Panc1 (cell line): Measurements from ENCODE around the gene DCK. TPM values are rescaled to one million over a fixed set of nuclear protein-coding genes. Genes with fewer than 3 reads are reported as not detected.

ENCODE experiments used
- ATAC-seq: fragments of 200-7000 bp; cut with Tn5 transposase; 2 replicates; pipeline ENCODE4 v1.9.1; 2020; ENCODE audit warnings: mild to moderate bottlenecking, moderate library complexity
- BruUV-seq: library from RNA; stranded (reverse); fragments of 400-500 nt; replicated peaks from 2 replicates; lab custom pipeline; 2021; lab: Mats Ljungman, UMichigan
- CTCF ChIA-PET: fragments of 300-600 bp; sonication (Branson Sonifier 250); formaldehyde crosslinking; loops from one replicate; lab custom pipeline; 2022; ENCODE audit warnings: antibody characterized with exemption; lab: Charles Lee
- POLR2A ChIA-PET: fragments of 300-600 bp; sonication (Branson Sonifier 250); formaldehyde crosslinking; loops from one replicate; lab custom pipeline; 2022; ENCODE audit warnings: antibody characterized with exemption; lab: Charles Lee
- DNase-seq: peaks from one replicate; pipeline ENCODE4 v3.0.0-alpha.2; 2010; ENCODE audit warnings: low read depth, low spot score
- H3K27ac ChIP-seq: 2 replicates; pipeline ENCODE4 v1.5.1; 2011; ENCODE audit warnings: mild to moderate bottlenecking, low read length, inconsistent platforms
- H3K27me3 ChIP-seq: fragments of 200-500 bp; sonication (Bioruptor generic); 2 replicates; pipeline ENCODE4 v1.6.0; 2014; ENCODE audit warnings: low read length, inconsistent platforms; ENCODE audit not compliant: control insufficient read depth, insufficient read depth
- H3K36me3 ChIP-seq: fragments of 200-500 bp; sonication (Bioruptor generic); 2 replicates; pipeline ENCODE4 v1.5.1; 2014; ENCODE audit warnings: inconsistent platforms, mild to moderate bottlenecking, low read length, moderate library complexity; ENCODE audit not compliant: control insufficient read depth, insufficient read depth
- H3K4me1 ChIP-seq: 2 replicates; pipeline ENCODE4 v1.5.1; 2011; ENCODE audit warnings: inconsistent platforms, mild to moderate bottlenecking, low read length, moderate library complexity; ENCODE audit not compliant: control insufficient read depth, insufficient read depth
- H3K4me3 ChIP-seq, 2 experiments: 2 replicates each; pipeline ENCODE4 v1.5.1; 2011 to 2012; ENCODE audit warnings: low read depth in 2 of 2, low read length in 2 of 2, mild to moderate bottlenecking in 2 of 2, inconsistent platforms in 1 of 2, moderate library complexity in 1 of 2
- H3K9me3 ChIP-seq: fragments of 200-500 bp; sonication (Bioruptor generic); 2 replicates; pipeline ENCODE4 v1.5.1; 2014; ENCODE audit warnings: low read depth, mild to moderate bottlenecking, inconsistent platforms, low read length, moderate library complexity; ENCODE audit not compliant: control insufficient read depth, insufficient read depth
- CTCF ChIP-seq: fragments of 450-650 bp; IDR thresholded peaks from 2 replicates; pipeline ENCODE4 v1.5.1; 2017; ENCODE audit warnings: mild to moderate bottlenecking
- POLR2AphosphoS5 ChIP-seq: IDR thresholded peaks from 2 replicates; pipeline ENCODE4 v1.6.1; 2012; ENCODE audit warnings: mild to moderate bottlenecking, low read depth, low read length, moderate library complexity
- REST ChIP-seq, 2 experiments: IDR thresholded peaks; 2 replicates each; pipeline ENCODE4 v1.6.1; 2011 to 2012; ENCODE audit warnings: low read depth in 2 of 2, control low read depth in 1 of 2, low read length in 1 of 2, mild to moderate bottlenecking in 1 of 2, moderate library complexity in 1 of 2; ENCODE audit not compliant: insufficient read depth in 1 of 2
- SIN3A ChIP-seq: IDR thresholded peaks from 2 replicates; pipeline ENCODE4 v1.6.1; 2012; ENCODE audit warnings: low read depth, mild to moderate bottlenecking, low read length, moderate library complexity, borderline replicate concordance; ENCODE audit not compliant: insufficient read depth
- TCF7L2 ChIP-seq: IDR thresholded peaks from 2 replicates; pipeline ENCODE4 v1.6.1; 2011; ENCODE audit warnings: mild to moderate bottlenecking, low read depth, low read length, inconsistent platforms
- in situ Hi-C: cut with HindIII; loops from 2 replicates; pipeline ENCODE4 v1.10.0; 2016; ENCODE audit warnings: low sequenced_read_pairs, low pct_unique_long_range_greater_than_20kb
- intact Hi-C: fragments of 100-400 bp; cut with micrococcal nuclease; formaldehyde crosslinking; loops from one replicate; pipeline ENCODE4 v1.10.0; 2022; ENCODE audit not compliant: unreplicated experiment
- total RNA-seq: library from RNA; stranded (reverse); gene quantifications from one replicate; pipeline ENCODE4 v1.2.1, GENCODE V29; 2021; ENCODE audit not compliant: unreplicated experiment

Gene DCK
- total RNA-seq, 1 experiment from 2014 or later = 17.6 TPM

- Histone ChIP-seq H3K27ac (no peak overlapping the region), H3K27me3 (no peaks in the 10 kb centered on the region), H3K4me3 (no peak overlapping the region), H3K4me1 (no peaks in the 10 kb centered on the region), H3K36me3 (peaks cover 3% of the 10 kb centered on the region; the same call in 1 of the 2 replicates), H3K9me3 (no peaks in the 10 kb centered on the region)
- DNase-seq (no peak), ATAC-seq (no peak)
- TF ChIP-seq TCF7L2 (no peak), CTCF (no peak), SIN3A (no peak), REST (IDR thresholded peaks at IDR 0.05; ENCODE audit: insufficient read depth in 1 of 2, low read depth in 2 of 2, low read length in 1 of 2) (no peak), POLR2AphosphoS5 (no peak)
- ChIA-PET CTCF (no interaction called here), POLR2A (no interaction called here)
- in situ Hi-C loops = no loop called here
- BruUV-seq = no TSS peak
- intact Hi-C loops = no loop called here
Observed at GRCh38 chr4:71020611-71021010, 27.2 kb downstream of the DCK start.

GRCh38 chr4:71025654-71026053 lies 32.2 kb downstream of the DCK start:
- BruUV-seq = no TSS peak
- ATAC-seq (no peak), DNase-seq (no peak)
- intact Hi-C loops (no loop called here), in situ Hi-C loops (no loop called here)
- H3K27ac ChIP-seq = no peak overlapping the region
- no peak for TF ChIP-seq POLR2AphosphoS5
- TF ChIP-seq REST (IDR thresholded peaks at IDR 0.05; ENCODE audit: insufficient read depth in 1 of 2, low read depth in 2 of 2, low read length in 1 of 2) = no peak
- H3K27me3 ChIP-seq = no peaks in the 10 kb centered on the region
- peaks cover 5% of the 10 kb centered on the region; the same call in 1 of the 2 replicates for H3K36me3 ChIP-seq
- ChIA-PET CTCF (no interaction called here), POLR2A (no interaction called here)
- no peaks in the 10 kb centered on the region for H3K9me3 ChIP-seq
- H3K4me1 ChIP-seq = no peaks in the 10 kb centered on the region
- no peak overlapping the region for H3K4me3 ChIP-seq
